ENCODE data around the gene EFNA5.

GRCh38 chr5:107636555-107636954, 34.2 kb downstream of the EFNA5 start:
- no peak for TF ChIP-seq YY1 (IDR thresholded peaks at IDR 0.05; ENCODE audit: insufficient read depth, insufficient read length)
- no peak for TF ChIP-seq ZNF274 (IDR thresholded peaks at IDR 0.05; ENCODE audit: low read depth, low read length)

All from NT2/D1 (cell line).